ENCODE results near the gene ZFP64. TPM values are rescaled to one million over a fixed set of nuclear protein-coding genes. Genes with fewer than 3 reads are reported as not detected.
A peak's percentile ranks its signal among the peaks of the same experiment; 100 is the strongest.

The ZFP64 gene
- total RNA-seq, 1 donor from 2014 or later: 13.7 TPM

DNA sequence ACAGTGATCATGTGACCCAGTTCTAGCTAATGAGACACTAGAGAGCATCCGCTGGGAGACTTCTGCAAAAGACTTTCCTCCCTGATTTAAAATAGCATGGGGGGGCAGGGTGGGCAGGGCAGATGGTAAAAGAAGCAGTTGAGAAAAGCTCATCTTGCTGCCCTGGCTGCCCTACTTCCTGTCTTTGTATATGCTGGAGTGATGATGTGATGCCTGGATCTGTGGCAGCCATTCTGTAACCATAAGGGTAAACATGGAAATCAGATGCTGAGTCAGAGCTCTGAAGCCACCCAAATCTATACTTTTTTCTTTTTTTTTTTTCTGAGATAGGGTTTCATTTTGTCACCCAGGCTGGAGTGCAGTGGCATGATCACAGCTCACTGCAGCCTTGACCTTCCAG lies 25.4 kb downstream of the ZFP64 start:
- Mint-ChIP-seq H3K4me3 (no peak overlapping the region), H3K27ac (no peak overlapping the region), H3K36me3 (peaks cover 36% of the 10 kb centered on the region), H3K4me1 (no peaks in the 10 kb centered on the region), H3K27me3 (ENCODE audit: insufficient read depth, low read depth) (peaks cover 4% of the 10 kb centered on the region), H3K9me3 (peaks cover 10% of the 10 kb centered on the region)
- Histone ChIP-seq H3K79me2 (ENCODE audit: low read depth) (no peaks in the 10 kb centered on the region), H3K27ac (no peak overlapping the region), H3K4me2 (no peak overlapping the region), H3K4me3 (no peak overlapping the region), H3K9ac (no peak overlapping the region), H3K9me3 (ENCODE audit: low read depth) (no peaks in the 10 kb centered on the region), H3K4me1 (no peaks in the 10 kb centered on the region), H3K27me3 (no peaks in the 10 kb centered on the region), H3F3A (ENCODE audit: low read depth) (no peaks in the 10 kb centered on the region), H4K20me1 (ENCODE audit: low read depth) (no peaks in the 10 kb centered on the region), H3K36me3 (no peaks in the 10 kb centered on the region), H2AFZ (replicated peaks) (no peak overlapping the region)
- no peak for DNase-seq (ENCODE audit: low spot score)
- no peak for TF ChIP-seq EZH2 (IDR thresholded peaks at IDR 0.05)
- TF ChIP-seq EZH2phosphoT487 (IDR thresholded peaks at IDR 0.05): no peak
- TF ChIP-seq, protein P1, sequence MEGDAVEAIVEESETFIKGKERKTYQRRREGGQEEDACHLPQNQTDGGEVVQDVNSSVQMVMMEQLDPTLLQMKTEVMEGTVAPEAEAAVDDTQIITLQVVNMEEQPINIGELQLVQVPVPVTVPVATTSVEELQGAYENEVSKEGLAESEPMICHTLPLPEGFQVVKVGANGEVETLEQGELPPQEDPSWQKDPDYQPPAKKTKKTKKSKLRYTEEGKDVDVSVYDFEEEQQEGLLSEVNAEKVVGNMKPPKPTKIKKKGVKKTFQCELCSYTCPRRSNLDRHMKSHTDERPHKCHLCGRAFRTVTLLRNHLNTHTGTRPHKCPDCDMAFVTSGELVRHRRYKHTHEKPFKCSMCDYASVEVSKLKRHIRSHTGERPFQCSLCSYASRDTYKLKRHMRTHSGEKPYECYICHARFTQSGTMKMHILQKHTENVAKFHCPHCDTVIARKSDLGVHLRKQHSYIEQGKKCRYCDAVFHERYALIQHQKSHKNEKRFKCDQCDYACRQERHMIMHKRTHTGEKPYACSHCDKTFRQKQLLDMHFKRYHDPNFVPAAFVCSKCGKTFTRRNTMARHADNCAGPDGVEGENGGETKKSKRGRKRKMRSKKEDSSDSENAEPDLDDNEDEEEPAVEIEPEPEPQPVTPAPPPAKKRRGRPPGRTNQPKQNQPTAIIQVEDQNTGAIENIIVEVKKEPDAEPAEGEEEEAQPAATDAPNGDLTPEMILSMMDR (IDR thresholded peaks at IDR 0.05): no peak

DNA sequence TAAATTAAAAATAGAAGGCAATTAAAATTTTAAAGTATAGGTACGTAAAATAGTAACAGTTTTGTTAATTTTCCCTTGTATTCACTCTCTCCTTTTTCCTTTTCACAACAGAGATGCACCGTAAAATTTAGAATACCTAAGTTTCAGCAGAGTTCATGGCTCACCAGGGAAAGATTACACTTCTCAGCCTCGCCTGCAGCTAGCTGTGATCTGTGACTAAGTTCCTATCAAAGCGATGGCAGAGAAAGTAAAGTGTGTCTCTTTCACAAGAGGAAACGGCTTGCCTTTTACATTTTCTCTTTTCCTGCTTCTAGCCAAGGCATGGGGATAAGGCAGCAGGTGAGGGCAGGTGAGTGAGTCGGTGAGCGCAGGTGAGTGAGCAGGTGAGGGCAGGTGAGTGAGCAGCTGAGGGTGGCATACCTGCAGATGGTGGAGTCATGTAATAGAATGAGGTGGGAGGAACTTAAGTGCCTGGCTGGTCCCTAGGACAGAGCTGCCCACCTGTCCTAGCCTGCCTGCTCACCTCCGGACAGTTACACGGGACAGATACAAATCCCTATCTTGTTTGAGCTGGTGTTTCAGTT lies 30.9 kb downstream of the ZFP64 start:
- no peaks in the 10 kb centered on the region for H3K4me1 Mint-ChIP-seq
- peaks cover 59% of the 10 kb centered on the region for H3K36me3 Mint-ChIP-seq
- no peak overlapping the region for H3K4me3 Mint-ChIP-seq
- Histone ChIP-seq H3K4me2 (no peak overlapping the region), H3K4me3 (no peak overlapping the region), H2AFZ (replicated peaks) (no peak overlapping the region), H4K20me1 (ENCODE audit: low read depth) (no peaks in the 10 kb centered on the region), H3K9me3 (ENCODE audit: low read depth) (no peaks in the 10 kb centered on the region), H3K27ac (no peak overlapping the region), H3K4me1 (no peaks in the 10 kb centered on the region), H3K27me3 (no peaks in the 10 kb centered on the region), H3K9ac (no peak overlapping the region), H3K36me3 (peaks cover 17% of the 10 kb centered on the region), H3K79me2 (ENCODE audit: low read depth) (no peaks in the 10 kb centered on the region), H3F3A (ENCODE audit: low read depth) (no peaks in the 10 kb centered on the region)
- TF ChIP-seq, protein P1 (IDR thresholded peaks at IDR 0.05): no peak
- TF ChIP-seq EZH2 (IDR thresholded peaks at IDR 0.05) (no peak), EZH2phosphoT487 (IDR thresholded peaks at IDR 0.05) (no peak)
- no peaks in the 10 kb centered on the region for H3K27me3 Mint-ChIP-seq (ENCODE audit: insufficient read depth, low read depth)
- DNase-seq (ENCODE audit: low spot score): no peak
- peak overlapping the region; percentile 39 for H3K27ac Mint-ChIP-seq
- H3K9me3 Mint-ChIP-seq: peaks cover 20% of the 10 kb centered on the region

DNA sequence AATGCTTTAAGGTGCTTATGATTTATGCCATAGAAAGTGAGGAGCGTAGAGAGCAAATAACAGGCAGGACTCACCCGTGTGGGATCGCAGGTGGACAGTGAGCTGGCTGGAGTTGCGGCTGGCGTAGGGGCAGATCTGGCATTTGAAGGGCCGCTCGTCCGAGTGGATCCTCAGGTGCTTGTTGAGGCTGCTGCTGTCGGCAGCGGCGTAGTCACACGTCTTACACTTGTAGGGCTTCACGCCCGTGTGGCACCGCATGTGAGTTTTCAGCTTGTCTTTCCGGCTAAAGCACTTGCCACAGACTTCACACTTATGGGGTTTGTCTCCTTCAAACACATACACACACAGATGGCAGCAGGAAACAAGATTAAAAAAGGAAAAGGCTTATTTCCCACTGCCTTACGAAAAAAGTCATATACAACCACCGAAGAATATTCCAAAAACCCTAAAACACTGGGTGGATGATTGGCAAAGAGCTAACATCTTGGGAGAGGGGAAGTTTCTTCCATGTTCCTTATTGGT lies 31.5 kb downstream of the ZFP64 start:
- H3K36me3 Mint-ChIP-seq: peaks cover 53% of the 10 kb centered on the region
- H3K27ac Mint-ChIP-seq: no peak overlapping the region
- no peak overlapping the region for H3K27ac ChIP-seq

More for the DNA sequence above, 31.5 kb downstream of the ZFP64 start:
- Histone ChIP-seq H4K20me1 (ENCODE audit: low read depth) (no peaks in the 10 kb centered on the region), H3K27me3 (no peaks in the 10 kb centered on the region), H3F3A (ENCODE audit: low read depth) (no peaks in the 10 kb centered on the region), H2AFZ (replicated peaks) (no peak overlapping the region), H3K4me3 (no peak overlapping the region), H3K9ac (no peak overlapping the region), H3K79me2 (ENCODE audit: low read depth) (no peaks in the 10 kb centered on the region), H3K36me3 (peaks cover 17% of the 10 kb centered on the region), H3K4me1 (no peaks in the 10 kb centered on the region), H3K4me2 (no peak overlapping the region), H3K9me3 (ENCODE audit: low read depth) (no peaks in the 10 kb centered on the region)
- Mint-ChIP-seq H3K4me1 (no peaks in the 10 kb centered on the region), H3K9me3 (peaks cover 16% of the 10 kb centered on the region), H3K4me3 (no peak overlapping the region), H3K27me3 (ENCODE audit: insufficient read depth, low read depth) (no peaks in the 10 kb centered on the region)
- TF ChIP-seq, protein P1 (IDR thresholded peaks at IDR 0.05): no peak
- no peak for TF ChIP-seq EZH2 (IDR thresholded peaks at IDR 0.05)
- no peak for TF ChIP-seq EZH2phosphoT487 (IDR thresholded peaks at IDR 0.05)
- DNase-seq (ENCODE audit: low spot score): no peak

Data from neural progenitor cell (in vitro differentiated cells).